Suprapubic skin (tissue), 3 donors: ENCODE data around the gene ATAD3B.

Source experiments
- POLR2A ChIP-seq, 2 donors: fragments of 450-650 bp; IDR thresholded peaks; one replicate each; pipeline ENCODE4 v1.6.1; 2017; ENCODE audit warnings: antibody characterized with exemption in 2 of 2, mild to moderate bottlenecking in 2 of 2, moderate library complexity in 2 of 2
- TF ChIP-seq, protein P1 (sequence below), 2 donors: fragments of 200-600 bp in 1 of 2; fragments of 450-650 bp in 1 of 2; sonication (generic) in 1 of 2; IDR thresholded peaks; one replicate each; pipeline ENCODE4 v1.5.1; 2016 to 2019; ENCODE audit warnings: antibody characterized with exemption in 2 of 2, mild to moderate bottlenecking in 1 of 2, moderate library complexity in 1 of 2

DNA sequence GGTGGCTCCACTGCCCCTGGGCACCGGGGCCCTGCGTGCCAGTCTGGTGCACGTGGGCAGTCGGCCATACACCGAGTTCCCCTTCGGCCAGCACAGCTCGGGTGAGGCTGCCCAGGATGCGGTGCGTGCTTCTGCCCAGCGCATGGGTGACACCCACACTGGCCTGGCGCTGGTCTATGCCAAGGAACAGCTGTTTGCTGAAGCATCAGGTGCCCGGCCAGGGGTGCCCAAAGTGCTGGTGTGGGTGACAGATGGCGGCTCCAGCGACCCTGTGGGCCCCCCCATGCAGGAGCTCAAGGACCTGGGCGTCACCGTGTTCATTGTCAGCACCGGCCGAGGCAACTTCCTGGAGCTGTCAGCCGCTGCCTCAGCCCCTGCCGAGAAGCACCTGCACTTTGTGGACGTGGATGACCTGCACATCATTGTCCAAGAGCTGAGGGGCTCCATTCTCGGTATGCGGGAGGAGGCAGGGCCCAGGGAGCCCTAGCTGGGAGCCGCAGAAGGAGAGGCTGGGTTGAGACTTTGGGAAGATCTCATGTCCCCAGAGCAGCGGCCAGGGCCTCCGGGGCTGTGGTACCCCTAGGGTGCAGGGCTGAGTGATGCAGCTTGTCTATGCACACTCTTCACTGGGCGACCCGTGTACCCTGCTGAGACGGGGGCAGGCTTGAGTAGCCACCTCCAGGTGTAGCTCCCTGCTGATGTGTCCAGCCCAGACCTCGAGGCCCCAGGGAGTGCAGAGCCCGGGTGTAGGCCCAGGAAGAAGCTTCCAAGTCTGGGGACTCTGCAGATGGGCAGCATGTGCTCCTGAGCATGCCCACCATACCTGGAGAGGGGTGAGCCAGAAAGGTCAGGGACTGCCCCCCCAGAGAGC, 34.3 kb upstream of the ATAD3B start:
- TF ChIP-seq, protein P1, sequence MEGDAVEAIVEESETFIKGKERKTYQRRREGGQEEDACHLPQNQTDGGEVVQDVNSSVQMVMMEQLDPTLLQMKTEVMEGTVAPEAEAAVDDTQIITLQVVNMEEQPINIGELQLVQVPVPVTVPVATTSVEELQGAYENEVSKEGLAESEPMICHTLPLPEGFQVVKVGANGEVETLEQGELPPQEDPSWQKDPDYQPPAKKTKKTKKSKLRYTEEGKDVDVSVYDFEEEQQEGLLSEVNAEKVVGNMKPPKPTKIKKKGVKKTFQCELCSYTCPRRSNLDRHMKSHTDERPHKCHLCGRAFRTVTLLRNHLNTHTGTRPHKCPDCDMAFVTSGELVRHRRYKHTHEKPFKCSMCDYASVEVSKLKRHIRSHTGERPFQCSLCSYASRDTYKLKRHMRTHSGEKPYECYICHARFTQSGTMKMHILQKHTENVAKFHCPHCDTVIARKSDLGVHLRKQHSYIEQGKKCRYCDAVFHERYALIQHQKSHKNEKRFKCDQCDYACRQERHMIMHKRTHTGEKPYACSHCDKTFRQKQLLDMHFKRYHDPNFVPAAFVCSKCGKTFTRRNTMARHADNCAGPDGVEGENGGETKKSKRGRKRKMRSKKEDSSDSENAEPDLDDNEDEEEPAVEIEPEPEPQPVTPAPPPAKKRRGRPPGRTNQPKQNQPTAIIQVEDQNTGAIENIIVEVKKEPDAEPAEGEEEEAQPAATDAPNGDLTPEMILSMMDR (IDR thresholded peaks at IDR 0.05), result no peak
- TF ChIP-seq POLR2A (IDR thresholded peaks at IDR 0.05), result no peak
